ENCODE results near the gene SACM1L.

SACM1L gene

GRCh38 chr3:45776301-45776595, 87.1 kb downstream of the SACM1L start:
- no peak overlapping the region for H3K4me2 ChIP-seq (ENCODE audit: low read depth, low read length, poor library complexity, severe bottlenecking)
- TF ChIP-seq EZH2phosphoT487 (IDR thresholded peaks at IDR 0.05; ENCODE audit: borderline replicate concordance): no peak
- TF ChIP-seq CTCF (conservative IDR thresholded peaks at IDR 0.05; ENCODE audit: low read length): no peak

GRCh38 chr3:45776611-45777010, 87.4 kb downstream of the SACM1L start:
- H3F3A ChIP-seq (ENCODE audit: low read depth): no peaks in the 10 kb centered on the region
- no peak for TF ChIP-seq CTCF (conservative IDR thresholded peaks at IDR 0.05; ENCODE audit: low read length)
- no peak for TF ChIP-seq EZH2phosphoT487 (IDR thresholded peaks at IDR 0.05; ENCODE audit: borderline replicate concordance)
- H3K4me2 ChIP-seq (ENCODE audit: low read depth, low read length, poor library complexity, severe bottlenecking): no peak overlapping the region
- H3K9me3 ChIP-seq (ENCODE audit: insufficient read depth, low read depth, low read length): no peaks in the 10 kb centered on the region
- no peak overlapping the region for H3K9ac ChIP-seq (ENCODE audit: low read depth, low read length, poor library complexity, severe bottlenecking)
- no peak overlapping the region for H2AFZ ChIP-seq (ENCODE audit: low read length)
- H4K20me1 ChIP-seq (ENCODE audit: insufficient read depth, low read length, poor library complexity, severe bottlenecking): no peaks in the 10 kb centered on the region
- H3K4me3 ChIP-seq (ENCODE audit: low read length, poor library complexity, severe bottlenecking): no peak overlapping the region
- H3K9me2 ChIP-seq (replicated peaks; ENCODE audit: low read depth, low read length): no peaks in the 10 kb centered on the region
- no peaks in the 10 kb centered on the region for H3K4me1 ChIP-seq (ENCODE audit: insufficient read depth, low read length, poor library complexity, severe bottlenecking)
- peaks cover 13% of the 10 kb centered on the region for H3K27me3 ChIP-seq (ENCODE audit: insufficient read depth, low read length, poor library complexity, severe bottlenecking)
- H3K36me3 ChIP-seq (ENCODE audit: insufficient read depth, low read length): no peaks in the 10 kb centered on the region
- no peaks in the 10 kb centered on the region for H3K79me2 ChIP-seq (ENCODE audit: insufficient read depth, low read length)

More at GRCh38 chr3:45776301-45776595, 87.1 kb downstream of the SACM1L start:
- Histone ChIP-seq H3K36me3 (ENCODE audit: insufficient read depth, low read length) (no peaks in the 10 kb centered on the region), H3K27me3 (ENCODE audit: insufficient read depth, low read length, poor library complexity, severe bottlenecking) (peaks cover 16% of the 10 kb centered on the region), H3K4me3 (ENCODE audit: low read length, poor library complexity, severe bottlenecking) (no peak overlapping the region), H3K9me2 (replicated peaks; ENCODE audit: low read depth, low read length) (no peaks in the 10 kb centered on the region), H3K9ac (ENCODE audit: low read depth, low read length, poor library complexity, severe bottlenecking) (no peak overlapping the region), H3K79me2 (ENCODE audit: insufficient read depth, low read length) (no peaks in the 10 kb centered on the region), H3K4me1 (ENCODE audit: insufficient read depth, low read length, poor library complexity, severe bottlenecking) (no peaks in the 10 kb centered on the region), H3F3A (ENCODE audit: low read depth) (no peaks in the 10 kb centered on the region), H3K9me3 (ENCODE audit: insufficient read depth, low read depth, low read length) (no peaks in the 10 kb centered on the region), H2AFZ (ENCODE audit: low read length) (no peak overlapping the region), H4K20me1 (ENCODE audit: insufficient read depth, low read length, poor library complexity, severe bottlenecking) (no peaks in the 10 kb centered on the region)

- TF ChIP-seq EZH2phosphoT487 (IDR thresholded peaks at IDR 0.05; ENCODE audit: borderline replicate concordance) (no peak), CTCF (conservative IDR thresholded peaks at IDR 0.05; ENCODE audit: low read length) (no peak)
- H3K27me3 ChIP-seq (ENCODE audit: insufficient read depth, low read length, poor library complexity, severe bottlenecking): peaks cover 9% of the 10 kb centered on the region
- H3K4me1 ChIP-seq (ENCODE audit: insufficient read depth, low read length, poor library complexity, severe bottlenecking): no peaks in the 10 kb centered on the region
- no peaks in the 10 kb centered on the region for H3F3A ChIP-seq (ENCODE audit: low read depth)
- H3K36me3 ChIP-seq (ENCODE audit: insufficient read depth, low read length): no peaks in the 10 kb centered on the region
- no peaks in the 10 kb centered on the region for H3K9me3 ChIP-seq (ENCODE audit: insufficient read depth, low read depth, low read length)
- H3K9me2 ChIP-seq (replicated peaks; ENCODE audit: low read depth, low read length): no peaks in the 10 kb centered on the region
- no peaks in the 10 kb centered on the region for H4K20me1 ChIP-seq (ENCODE audit: insufficient read depth, low read length, poor library complexity, severe bottlenecking)
- H2AFZ ChIP-seq (ENCODE audit: low read length): no peak overlapping the region
- no peak overlapping the region for H3K4me3 ChIP-seq (ENCODE audit: low read length, poor library complexity, severe bottlenecking)
- no peak overlapping the region for H3K9ac ChIP-seq (ENCODE audit: low read depth, low read length, poor library complexity, severe bottlenecking)
- no peak overlapping the region for H3K4me2 ChIP-seq (ENCODE audit: low read depth, low read length, poor library complexity, severe bottlenecking)
- no peaks in the 10 kb centered on the region for H3K79me2 ChIP-seq (ENCODE audit: insufficient read depth, low read length)
Measured at GRCh38 chr3:45777111-45777745, 88.0 kb downstream of the SACM1L start.
